SU-DHL-6 (cell line): ENCODE data around the gene KRTAP4-4.
"Not testable (repeated sequence)": the region's sequence is repeated elsewhere in the genome, so short reads cannot be mapped to it uniquely, and the experiment has no call there.

Source experiments
- H2AFZ ChIP-seq: fragments of 200-600 bp; sonication (generic); 2 replicates; pipeline ENCODE4 v1.6.1; 2014; ENCODE audit warnings: low read depth, mild to moderate bottlenecking, moderate library complexity, mixed read lengths, antibody characterized with exemption, low read length; ENCODE audit not compliant: severe bottlenecking
- H3F3A ChIP-seq: fragments of 200-600 bp; shearing (Covaris generic); 2 replicates; pipeline ENCODE4 v1.6.0; 2016; ENCODE audit warnings: antibody characterized with exemption, mild to moderate bottlenecking; ENCODE audit not compliant: insufficient read depth
- H3K27ac ChIP-seq: fragments of 200-600 bp; sonication (generic); 2 replicates; pipeline ENCODE4 v1.5.1; 2016; ENCODE audit warnings: low read depth, mild to moderate bottlenecking, low read length, moderate library complexity, mixed read lengths
- H3K27me3 ChIP-seq: fragments of 200-600 bp; sonication (generic), shearing (Covaris generic); 2 replicates; pipeline ENCODE4 v1.6.0; 2014; ENCODE audit warnings: mild to moderate bottlenecking, low read length
- H3K36me3 ChIP-seq: fragments of 200-600 bp; sonication (generic); 2 replicates; pipeline ENCODE4 v1.6.1; 2014; ENCODE audit warnings: mild to moderate bottlenecking, low read length, mixed read lengths
- H3K4me2 ChIP-seq: fragments of 300-600, 200-600 bp; shearing (Covaris generic), sonication (generic); 2 replicates; pipeline ENCODE4 v1.6.0; 2014; ENCODE audit warnings: low read length, low read depth, mild to moderate bottlenecking; ENCODE audit not compliant: poor library complexity, severe bottlenecking
- H3K4me3 ChIP-seq: fragments of 200-600 bp; sonication (generic); 2 replicates; pipeline ENCODE4 v1.5.1; 2014; ENCODE audit warnings: antibody characterized with exemption, low read length, mild to moderate bottlenecking, mixed read lengths; ENCODE audit not compliant: insufficient read depth, poor library complexity, severe bottlenecking
- H3K79me2 ChIP-seq: fragments of 200-600 bp; sonication (generic); 2 replicates; pipeline ENCODE4 v1.6.1; 2014; ENCODE audit warnings: mild to moderate bottlenecking, low read length, moderate library complexity; ENCODE audit not compliant: insufficient read depth
- H3K9ac ChIP-seq: fragments of 200-600 bp; sonication (generic); 2 replicates; pipeline ENCODE4 v1.7.0; 2014; ENCODE audit warnings: mild to moderate bottlenecking, low read length
- H3K9me2 ChIP-seq: fragments of 200-600 bp; sonication (generic); replicated peaks from 2 replicates; pipeline ENCODE4 v1.6.1; 2014; ENCODE audit warnings: low read length; ENCODE audit not compliant: insufficient read depth
- H3K9me3 ChIP-seq: fragments of 200-600 bp; sonication (generic); 2 replicates; pipeline ENCODE4 v1.6.1; 2014; ENCODE audit warnings: low read length, mixed read lengths; ENCODE audit not compliant: insufficient read depth
- H4K20me1 ChIP-seq: fragments of 200-600 bp; sonication (generic); 2 replicates; pipeline ENCODE4 v1.6.1; 2014; ENCODE audit warnings: low read depth, mild to moderate bottlenecking, antibody characterized with exemption, low read length, moderate library complexity, mixed read lengths
- EZH2phosphoT487 ChIP-seq: fragments of 200-600 bp; sonication (generic), shearing (Covaris generic); conservative IDR thresholded peaks from 2 replicates; pipeline ENCODE4 v1.6.1; 2018; ENCODE audit warnings: mild to moderate bottlenecking, antibody characterized with exemption, low read length, moderate library complexity, mixed read lengths
- TF ChIP-seq, protein P1 (sequence below): fragments of 200-600 bp; sonication (generic); IDR thresholded peaks from one replicate; pipeline ENCODE4 v1.5.1; 2017; ENCODE audit warnings: antibody characterized with exemption, mild to moderate bottlenecking, low read length, moderate library complexity; ENCODE audit not compliant: insufficient read depth, poor library complexity, severe bottlenecking

The KRTAP4-4 gene

GRCh38 chr17:41126412-41126811 lies 34.1 kb downstream of the KRTAP4-4 start:
- Histone ChIP-seq H3K4me3 (no peak overlapping the region), H3K9ac (no peak overlapping the region), H3K27me3 (no peaks in the 10 kb centered on the region), H3K9me2 (no peaks in the 10 kb centered on the region), H3K27ac (no peak overlapping the region), H4K20me1 (no peaks in the 10 kb centered on the region), H3F3A (no peaks in the 10 kb centered on the region), H2AFZ (no peak overlapping the region), H3K79me2 (no peaks in the 10 kb centered on the region), H3K4me2 (no peak overlapping the region), H3K9me3 (0 out of 2 replicates have a peak, but pooled peaks cover 6% of the 10 kb centered on the region), H3K36me3 (no peaks in the 10 kb centered on the region)
- TF ChIP-seq, protein P1, sequence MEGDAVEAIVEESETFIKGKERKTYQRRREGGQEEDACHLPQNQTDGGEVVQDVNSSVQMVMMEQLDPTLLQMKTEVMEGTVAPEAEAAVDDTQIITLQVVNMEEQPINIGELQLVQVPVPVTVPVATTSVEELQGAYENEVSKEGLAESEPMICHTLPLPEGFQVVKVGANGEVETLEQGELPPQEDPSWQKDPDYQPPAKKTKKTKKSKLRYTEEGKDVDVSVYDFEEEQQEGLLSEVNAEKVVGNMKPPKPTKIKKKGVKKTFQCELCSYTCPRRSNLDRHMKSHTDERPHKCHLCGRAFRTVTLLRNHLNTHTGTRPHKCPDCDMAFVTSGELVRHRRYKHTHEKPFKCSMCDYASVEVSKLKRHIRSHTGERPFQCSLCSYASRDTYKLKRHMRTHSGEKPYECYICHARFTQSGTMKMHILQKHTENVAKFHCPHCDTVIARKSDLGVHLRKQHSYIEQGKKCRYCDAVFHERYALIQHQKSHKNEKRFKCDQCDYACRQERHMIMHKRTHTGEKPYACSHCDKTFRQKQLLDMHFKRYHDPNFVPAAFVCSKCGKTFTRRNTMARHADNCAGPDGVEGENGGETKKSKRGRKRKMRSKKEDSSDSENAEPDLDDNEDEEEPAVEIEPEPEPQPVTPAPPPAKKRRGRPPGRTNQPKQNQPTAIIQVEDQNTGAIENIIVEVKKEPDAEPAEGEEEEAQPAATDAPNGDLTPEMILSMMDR, result no peak
- no peak for TF ChIP-seq EZH2phosphoT487

GRCh38 chr17:41125064-41125463 lies 35.5 kb downstream of the KRTAP4-4 start:
- no peak for TF ChIP-seq EZH2phosphoT487
- TF ChIP-seq, protein P1, result no peak
- H3K36me3 ChIP-seq, result no peaks in the 10 kb centered on the region

GRCh38 chr17:41123991-41124371 lies 36.6 kb downstream of the KRTAP4-4 start, which contains the start of gene KRTAP4-12:
TSS of gene KRTAP4-12 (minus strand) at chr17:41124182. CDS start at chr17:41124122, 60 bp downstream.
- not testable (repeated sequence) for H3K9me2 ChIP-seq, H3K79me2 ChIP-seq, H4K20me1 ChIP-seq, H3K27ac ChIP-seq, H3K4me2 ChIP-seq, H3K9me3 ChIP-seq, H3K27me3 ChIP-seq, H3K4me3 ChIP-seq, H2AFZ ChIP-seq, H3K9ac ChIP-seq, H3K36me3 ChIP-seq, H3F3A ChIP-seq

More at GRCh38 chr17:41125064-41125463, 35.5 kb downstream of the KRTAP4-4 start:
- no peak overlapping the region for H3K27ac ChIP-seq
- no peaks in the 10 kb centered on the region for H3K27me3 ChIP-seq
- 0 out of 2 replicates have a peak, but pooled peaks cover 6% of the 10 kb centered on the region for H3K9me3 ChIP-seq
- H3K9ac ChIP-seq, result no peak overlapping the region
- H3K79me2 ChIP-seq, result no peaks in the 10 kb centered on the region
- H3K4me3 ChIP-seq, result no peak overlapping the region
- no peak overlapping the region for H2AFZ ChIP-seq
- no peaks in the 10 kb centered on the region for H3K9me2 ChIP-seq
- H3F3A ChIP-seq, result no peaks in the 10 kb centered on the region
- H3K4me2 ChIP-seq, result no peak overlapping the region
- H4K20me1 ChIP-seq, result no peaks in the 10 kb centered on the region

DNA sequence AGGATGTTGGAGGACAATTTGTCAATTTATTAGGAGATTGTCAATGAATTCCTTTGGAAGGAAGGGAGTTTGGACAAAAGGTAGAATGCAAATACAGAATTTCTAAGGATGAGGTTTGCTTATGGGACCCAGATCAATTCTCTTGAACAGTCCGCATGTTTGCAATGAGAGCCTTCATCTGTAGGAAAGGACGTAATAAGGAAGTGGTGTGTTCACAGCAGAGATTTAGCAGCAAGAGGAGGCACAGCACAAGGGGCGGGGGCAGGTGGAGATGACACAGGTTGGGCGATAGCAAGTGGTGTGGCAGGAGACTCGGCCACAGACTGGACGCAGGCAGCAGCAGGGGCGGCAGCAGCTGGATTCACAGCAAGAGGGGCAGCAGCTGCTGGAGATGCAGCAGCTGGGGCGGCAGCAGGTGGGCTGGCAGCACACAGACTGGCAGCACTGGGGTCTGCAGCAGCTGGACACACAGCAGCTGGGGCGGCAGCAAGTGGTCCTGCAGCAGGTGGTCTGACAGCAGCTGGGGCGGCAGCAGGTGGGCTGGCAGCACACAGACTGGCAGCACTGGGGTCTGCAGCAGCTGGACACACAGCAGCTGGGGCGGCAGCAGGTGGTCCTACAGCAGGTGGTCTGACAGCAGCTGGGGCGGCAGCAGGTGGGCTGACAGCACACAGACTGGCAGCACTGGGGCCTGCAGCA lies 37.1 kb downstream of the KRTAP4-4 start:
- not testable (repeated sequence) for H3F3A ChIP-seq, H3K27me3 ChIP-seq, H3K9me2 ChIP-seq, H2AFZ ChIP-seq, H3K4me3 ChIP-seq, H3K36me3 ChIP-seq, H3K27ac ChIP-seq, H3K9me3 ChIP-seq, H3K79me2 ChIP-seq, H3K4me2 ChIP-seq, H3K9ac ChIP-seq, H4K20me1 ChIP-seq
